Measurements from ENCODE around the gene CAPN2.

Gene CAPN2

GRCh38 chr1:223756806-223757700 lies 44.7 kb downstream of the CAPN2 start (continued):
- TF ChIP-seq ZBTB6 (tag by site-specific recombination; IDR thresholded peaks at IDR 0.05) (no peak), ZNF148 (tag by site-specific recombination; IDR thresholded peaks at IDR 0.05; ENCODE audit: borderline replicate concordance) (no peak), ZNF549 (tag by site-specific recombination; IDR thresholded peaks at IDR 0.05) (no peak), ZNF449 (tag by site-specific recombination; IDR thresholded peaks at IDR 0.05) (no peak)

- Histone ChIP-seq H3K27ac (ENCODE audit: extremely low read depth, low read depth, low read length) (no peak overlapping the region), H3K9me3 (ENCODE audit: control insufficient read depth, insufficient read depth, low read depth, low read length) (no peaks in the 10 kb centered on the region), H3K36me3 (ENCODE audit: control insufficient read depth in 2 of 2, insufficient read depth in 1 of 2, low read length in 2 of 2) (peaks cover 38 to 92% of the 10 kb centered on the region in 2 experiments), H3K4me1 (ENCODE audit: control insufficient read depth, insufficient read depth, low read length) (no peaks in the 10 kb centered on the region), H3K4me3 (ENCODE audit: low read depth, low read length) (no peak overlapping the region)
- CTCF ChIA-PET: no interaction called here
- POLR2A ChIA-PET: no interaction called here
- no peak for TF ChIP-seq ZNF16 (tag by site-specific recombination; IDR thresholded peaks at IDR 0.05; ENCODE audit: low read depth)
- peak; percentile 63; the same call in 1 of the 2 replicates for TF ChIP-seq ZNF121 (tag by site-specific recombination; IDR thresholded peaks at IDR 0.05)
Measured at GRCh38 chr1:223758734-223759133, 46.4 kb downstream of the CAPN2 start.

- H3K36me3 ChIP-seq (ENCODE audit: control insufficient read depth in 2 of 2, insufficient read depth in 1 of 2, low read length in 2 of 2): peaks cover 38 to 92% of the 10 kb centered on the region in 2 experiments
- no peaks in the 10 kb centered on the region for H3K4me1 ChIP-seq (ENCODE audit: control insufficient read depth, insufficient read depth, low read length)
- ChIA-PET POLR2A (interaction anchor here (1.3 kb wide), 1 partner anchor 13 kb away, joined by 3 read pairs; no protein-coding TSS in a partner anchor), CTCF (interaction anchor here (0.9 to 1.3 kb wide), 4 partner anchors 22 to 96 kb away, joined by 3 read pairs; no protein-coding TSS in a partner anchor)
- TF ChIP-seq CTCF (tag by site-specific recombination; IDR thresholded peaks at IDR 0.05): peak; percentile 40; the same call in 1 of the 2 replicates
- TF ChIP-seq ZNF2 (tag by site-specific recombination; IDR thresholded peaks at IDR 0.05): no peak
- no peak for TF ChIP-seq ZNF24 (tag by site-specific recombination; IDR thresholded peaks at IDR 0.05)
- no peak overlapping the region for H3K4me3 ChIP-seq (ENCODE audit: low read depth, low read length)
- H3K27ac ChIP-seq (ENCODE audit: extremely low read depth, low read depth, low read length): no peak overlapping the region
- H3K9me3 ChIP-seq (ENCODE audit: control insufficient read depth, insufficient read depth, low read depth, low read length): no peaks in the 10 kb centered on the region
Measured at GRCh38 chr1:223759273-223759672, 46.9 kb downstream of the CAPN2 start.

- ChIA-PET POLR2A (interaction anchor here (1.3 to 1.7 kb wide), 2 partner anchors 11 kb away, joined by 3 to 4 read pairs; no protein-coding TSS in a partner anchor), CTCF (interaction anchor here (0.6 to 2.2 kb wide), 4 partner anchors 9 to 13 kb away, joined by 3 to 17 read pairs (median 4); no protein-coding TSS in a partner anchor)
- Histone ChIP-seq H3K9me3 (ENCODE audit: control insufficient read depth, insufficient read depth, low read depth, low read length) (no peaks in the 10 kb centered on the region), H3K4me3 (ENCODE audit: low read depth, low read length) (no peak overlapping the region), H3K4me1 (ENCODE audit: control insufficient read depth, insufficient read depth, low read length) (no peaks in the 10 kb centered on the region), H3K36me3 (ENCODE audit: control insufficient read depth in 2 of 2, insufficient read depth in 1 of 2, low read length in 2 of 2) (peaks cover 33 to 76% of the 10 kb centered on the region in 2 experiments), H3K27ac (ENCODE audit: extremely low read depth, low read depth, low read length) (no peak overlapping the region)
- no peak for TF ChIP-seq ZNF184 (tag by site-specific recombination; IDR thresholded peaks at IDR 0.05)
- TF ChIP-seq ZNF148 (tag by site-specific recombination; IDR thresholded peaks at IDR 0.05; ENCODE audit: borderline replicate concordance): no peak
- peak; percentile 21; the same call in 1 of the 2 replicates for TF ChIP-seq EGR2 (tag by site-specific recombination; IDR thresholded peaks at IDR 0.05; ENCODE audit: low read depth)
- TF ChIP-seq KLF8 (tag by site-specific recombination; IDR thresholded peaks at IDR 0.05): no peak
- TF ChIP-seq ZNF777 (tag by site-specific recombination; IDR thresholded peaks at IDR 0.05; ENCODE audit: borderline replicate concordance): no peak
- TF ChIP-seq ZNF2 (tag by site-specific recombination; IDR thresholded peaks at IDR 0.05): no peak
Measured at GRCh38 chr1:223760833-223761232, 48.5 kb downstream of the CAPN2 start.

Data from HEK293 (cell line).